SIG-M5 treated with dmso at 0.1 percent for 504 hours (cell line): ENCODE measurements around the gene KCNQ1OT1.

Source experiments
- DNase-seq: peaks from one replicate; lab custom pipeline; 2025; ENCODE audit not compliant: unreplicated experiment; lab: John Stamatoyannopoulos, UW

The KCNQ1OT1 gene

GRCh38 chr11:2721210-2721916, 21.6 kb upstream of the KCNQ1OT1 start:
- no peak for DNase-seq

- no peak for DNase-seq
Observed at GRCh38 chr11:2719831-2720590, 20.2 kb upstream of the KCNQ1OT1 start.

- no peak for DNase-seq
Observed at GRCh38 chr11:2718817-2719438, 19.1 kb upstream of the KCNQ1OT1 start.

- DNase-seq = no peak
Observed at GRCh38 chr11:2717561-2718325, 17.9 kb upstream of the KCNQ1OT1 start.

GRCh38 chr11:2716376-2717095, 16.7 kb upstream of the KCNQ1OT1 start:
- DNase-seq = no peak

- DNase-seq = no peak
Observed at GRCh38 chr11:2715716-2716350, 16.0 kb upstream of the KCNQ1OT1 start.

GRCh38 chr11:2714871-2715270, 15.1 kb upstream of the KCNQ1OT1 start:
- DNase-seq = no peak

GRCh38 chr11:2714463-2714800, 14.6 kb upstream of the KCNQ1OT1 start:
- DNase-seq = no peak

GRCh38 chr11:2713661-2714462, 14.1 kb upstream of the KCNQ1OT1 start:
- no peak for DNase-seq

GRCh38 chr11:2713094-2713493, 13.3 kb upstream of the KCNQ1OT1 start:
- DNase-seq = no peak

- DNase-seq = peak; percentile 32
Observed at GRCh38 chr11:2711161-2711560, 11.4 kb upstream of the KCNQ1OT1 start.

GRCh38 chr11:2709429-2709828, 9.6 kb upstream of the KCNQ1OT1 start:
- DNase-seq = no peak

- DNase-seq = no peak
Observed at GRCh38 chr11:2708757-2709281, 9.0 kb upstream of the KCNQ1OT1 start.

GRCh38 chr11:2708151-2708581, 8.4 kb upstream of the KCNQ1OT1 start:
- no peak for DNase-seq

- DNase-seq = no peak
Observed at GRCh38 chr11:2707736-2708135, 7.9 kb upstream of the KCNQ1OT1 start.

GRCh38 chr11:2706321-2706720, 6.5 kb upstream of the KCNQ1OT1 start:
- no peak for DNase-seq

GRCh38 chr11:2704896-2705606, 5.3 kb upstream of the KCNQ1OT1 start:
- no peak for DNase-seq

- no peak for DNase-seq
Observed at GRCh38 chr11:2704356-2704755, 4.6 kb upstream of the KCNQ1OT1 start.
